ENCODE results near the gene PIP5K1B. TPM values are rescaled to one million over a fixed set of nuclear protein-coding genes. Genes with fewer than 3 reads are reported as not detected.

The PIP5K1B gene
- total and polyA plus RNA-seq, 2 experiments from 2014 or later = 3.7 to 10.2 TPM

GRCh38 chr9:68802525-68803015 lies 97.5 kb downstream of the PIP5K1B start:
- Histone ChIP-seq H4K20me1 (ENCODE audit: insufficient read depth, poor library complexity, severe bottlenecking) (no peaks in the 10 kb centered on the region), H3K27ac (no peak overlapping the region), H3K9me2 (replicated peaks; ENCODE audit: insufficient read depth) (no peaks in the 10 kb centered on the region), H3K4me3 (no peak overlapping the region), H3K9me3 (ENCODE audit: low read depth) (no peaks in the 10 kb centered on the region), H3K79me2 (peaks cover 3% of the 10 kb centered on the region), H3K4me1 (ENCODE audit: insufficient read depth) (no peaks in the 10 kb centered on the region), H3K27me3 (no peaks in the 10 kb centered on the region), H3K36me3 (replicated peaks; ENCODE audit: insufficient read depth, low read depth) (no peaks in the 10 kb centered on the region), H2AFZ (no peak overlapping the region), H3K4me2 (no peak overlapping the region)
- no peak for DNase-seq (ENCODE audit: low spot score)
- no peak for TF ChIP-seq CTCF (IDR thresholded peaks at IDR 0.05; ENCODE audit: poor library complexity)
- TF ChIP-seq EZH2 (IDR thresholded peaks at IDR 0.05; ENCODE audit: borderline replicate concordance) = no peak
- TF ChIP-seq EZH2phosphoT487 (IDR thresholded peaks at IDR 0.05; ENCODE audit: low read depth, severe bottlenecking, unreplicated experiment) = no peak
- WGBS (ENCODE audit: low lambda C conversion rate, missing lambda C conversion rate) = 73% methylated on average over 6 of the region's 6 CpGs

- no peak overlapping the region for H3K4me3 ChIP-seq
- H3K27me3 ChIP-seq = no peaks in the 10 kb centered on the region
- 92% methylated on average over 11 of the region's 11 CpGs for WGBS (ENCODE audit: low lambda C conversion rate, missing lambda C conversion rate)
- no peak for TF ChIP-seq CTCF (IDR thresholded peaks at IDR 0.05; ENCODE audit: poor library complexity)
- no peak for TF ChIP-seq EZH2 (IDR thresholded peaks at IDR 0.05; ENCODE audit: borderline replicate concordance)
- no peaks in the 10 kb centered on the region for H3K4me1 ChIP-seq (ENCODE audit: insufficient read depth)
- no peak for DNase-seq (ENCODE audit: low spot score)
- H3K36me3 ChIP-seq (replicated peaks; ENCODE audit: insufficient read depth, low read depth) = no peaks in the 10 kb centered on the region
- no peak overlapping the region for H3K4me2 ChIP-seq
- H2AFZ ChIP-seq = no peak overlapping the region
- no peaks in the 10 kb centered on the region for H3K9me3 ChIP-seq (ENCODE audit: low read depth)
- peaks cover 4% of the 10 kb centered on the region for H3K79me2 ChIP-seq
- no peak overlapping the region for H3K27ac ChIP-seq
- H4K20me1 ChIP-seq (ENCODE audit: insufficient read depth, poor library complexity, severe bottlenecking) = no peaks in the 10 kb centered on the region
- no peaks in the 10 kb centered on the region for H3K9me2 ChIP-seq (replicated peaks; ENCODE audit: insufficient read depth)
Measured at GRCh38 chr9:68804911-68805889, 100.2 kb downstream of the PIP5K1B start.

DNA sequence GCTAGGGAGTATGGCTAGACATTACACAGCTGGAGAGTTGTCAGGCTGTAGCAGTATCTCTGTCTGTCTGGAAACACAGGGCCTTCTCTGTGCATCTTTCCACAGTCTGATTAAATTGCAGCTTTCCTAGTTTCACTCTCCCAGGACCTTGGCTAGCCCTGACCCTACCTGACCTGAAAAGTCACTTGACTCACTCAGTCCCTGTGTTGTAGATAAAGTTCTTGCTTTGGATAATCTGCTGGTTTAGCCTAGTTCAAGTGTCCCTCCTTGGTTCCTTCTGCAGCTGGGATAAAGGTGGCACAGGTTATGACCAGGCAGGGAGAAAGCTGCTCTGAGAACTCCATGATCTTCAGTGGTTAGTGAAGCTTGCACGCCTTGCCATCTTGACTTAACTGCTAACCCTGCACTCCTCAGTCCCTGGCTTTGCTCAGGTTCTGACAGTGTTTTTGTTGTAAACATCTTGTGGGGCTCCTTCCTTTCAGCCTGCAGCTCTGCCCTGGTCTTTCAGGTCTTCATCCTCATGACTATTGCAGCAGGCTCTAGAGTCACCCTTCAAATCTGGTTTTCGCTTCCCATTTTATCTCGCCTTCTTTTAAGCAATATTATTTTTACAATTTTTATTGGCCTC lies 101.0 kb downstream of the PIP5K1B start:
- Histone ChIP-seq H3K9me2 (replicated peaks; ENCODE audit: insufficient read depth) (no peaks in the 10 kb centered on the region), H3K4me3 (no peak overlapping the region), H3K4me1 (ENCODE audit: insufficient read depth) (no peaks in the 10 kb centered on the region), H3K9me3 (ENCODE audit: low read depth) (no peaks in the 10 kb centered on the region), H3K27ac (no peak overlapping the region), H4K20me1 (ENCODE audit: insufficient read depth, poor library complexity, severe bottlenecking) (no peaks in the 10 kb centered on the region), H3K4me2 (no peak overlapping the region), H3K27me3 (no peaks in the 10 kb centered on the region), H3K36me3 (replicated peaks; ENCODE audit: insufficient read depth, low read depth) (no peaks in the 10 kb centered on the region), H3K79me2 (peaks cover 4% of the 10 kb centered on the region), H2AFZ (no peak overlapping the region)
- WGBS (ENCODE audit: low lambda C conversion rate, missing lambda C conversion rate) = 95% methylated on average over 3 of the region's 3 CpGs
- DNase-seq (ENCODE audit: low spot score) = no peak
- TF ChIP-seq EZH2phosphoT487 (IDR thresholded peaks at IDR 0.05; ENCODE audit: low read depth, severe bottlenecking, unreplicated experiment) (no peak), EZH2 (IDR thresholded peaks at IDR 0.05; ENCODE audit: borderline replicate concordance) (no peak), CTCF (IDR thresholded peaks at IDR 0.05; ENCODE audit: poor library complexity) (no peak)

All from hepatocyte (in vitro differentiated cells).